ENCODE data around the gene MPDZ.

DNA sequence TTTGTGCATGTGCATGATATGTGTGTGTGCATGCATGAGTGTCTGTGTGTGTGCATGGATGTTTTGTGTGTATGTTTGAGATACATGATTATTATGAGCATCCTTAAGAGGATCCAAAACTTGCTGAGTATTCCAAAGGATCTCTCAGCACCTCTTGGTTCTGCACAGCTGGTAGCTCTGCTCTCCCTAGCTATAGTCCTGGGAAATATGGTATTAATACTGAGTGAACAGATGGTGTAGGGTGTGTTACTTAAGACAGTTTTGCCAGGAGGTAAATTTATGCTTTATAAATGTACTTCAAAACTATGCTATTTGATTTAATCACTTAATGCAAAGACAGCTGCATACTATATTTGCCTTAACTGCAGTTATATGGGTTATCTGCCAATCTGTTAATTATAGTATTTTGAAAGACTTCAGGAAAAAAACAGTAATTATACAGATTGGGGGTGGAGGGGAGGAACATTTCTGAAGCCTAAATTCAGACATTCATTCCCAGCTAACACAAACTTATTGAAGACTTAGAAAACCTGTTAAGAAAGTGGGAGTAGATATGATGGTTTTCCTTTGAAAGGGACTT, 215.5 kb downstream of the MPDZ start:
- TF ChIP-seq POLR2A (IDR thresholded peaks at IDR 0.05; ENCODE audit: low read length) (no peak), GATA1 (IDR thresholded peaks at IDR 0.05; ENCODE audit: low read depth, low read length) (no peak)

Measured in erythroblast (primary cell).